Measurements from ENCODE around the gene OR2S2.

DNA sequence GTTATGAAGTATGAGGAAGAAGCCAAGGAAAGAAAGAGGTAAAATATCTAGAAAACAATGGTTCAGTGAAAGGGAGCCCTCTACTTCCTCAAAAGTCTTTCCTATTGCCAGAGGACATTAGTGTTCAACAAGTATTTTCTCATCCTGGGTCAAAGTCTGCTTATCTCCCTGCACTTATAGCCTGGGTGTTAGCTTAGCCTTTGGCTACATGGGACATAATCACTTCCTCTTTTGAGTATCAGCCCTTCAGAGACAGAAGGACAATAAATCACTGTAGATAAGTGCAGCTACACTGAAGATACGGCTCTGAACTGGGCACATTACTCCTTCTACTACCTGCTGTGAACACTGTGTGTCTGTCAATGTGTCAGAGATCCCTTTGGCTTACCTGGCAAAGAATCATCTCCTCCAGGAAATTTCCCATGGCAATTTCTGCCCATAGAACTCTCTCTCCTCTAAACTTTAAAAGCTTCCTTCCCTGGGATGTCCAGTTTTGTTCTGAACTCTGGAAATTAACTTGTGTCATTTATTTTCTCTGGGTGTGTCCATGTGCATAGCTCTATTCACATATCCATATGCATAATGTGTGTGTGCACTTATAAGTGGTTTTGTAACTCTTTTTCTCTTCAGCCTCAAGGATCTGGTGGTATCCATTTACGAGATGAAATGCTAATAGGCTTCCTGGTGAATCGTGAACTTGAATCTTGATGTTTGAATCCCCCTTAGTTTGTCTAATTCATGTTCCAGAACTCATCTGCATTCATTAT is 48.8 kb upstream of the OR2S2 start:
- TF ChIP-seq, protein P1, sequence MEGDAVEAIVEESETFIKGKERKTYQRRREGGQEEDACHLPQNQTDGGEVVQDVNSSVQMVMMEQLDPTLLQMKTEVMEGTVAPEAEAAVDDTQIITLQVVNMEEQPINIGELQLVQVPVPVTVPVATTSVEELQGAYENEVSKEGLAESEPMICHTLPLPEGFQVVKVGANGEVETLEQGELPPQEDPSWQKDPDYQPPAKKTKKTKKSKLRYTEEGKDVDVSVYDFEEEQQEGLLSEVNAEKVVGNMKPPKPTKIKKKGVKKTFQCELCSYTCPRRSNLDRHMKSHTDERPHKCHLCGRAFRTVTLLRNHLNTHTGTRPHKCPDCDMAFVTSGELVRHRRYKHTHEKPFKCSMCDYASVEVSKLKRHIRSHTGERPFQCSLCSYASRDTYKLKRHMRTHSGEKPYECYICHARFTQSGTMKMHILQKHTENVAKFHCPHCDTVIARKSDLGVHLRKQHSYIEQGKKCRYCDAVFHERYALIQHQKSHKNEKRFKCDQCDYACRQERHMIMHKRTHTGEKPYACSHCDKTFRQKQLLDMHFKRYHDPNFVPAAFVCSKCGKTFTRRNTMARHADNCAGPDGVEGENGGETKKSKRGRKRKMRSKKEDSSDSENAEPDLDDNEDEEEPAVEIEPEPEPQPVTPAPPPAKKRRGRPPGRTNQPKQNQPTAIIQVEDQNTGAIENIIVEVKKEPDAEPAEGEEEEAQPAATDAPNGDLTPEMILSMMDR (IDR thresholded peaks at IDR 0.05): no peak
- TF ChIP-seq POLR2A (IDR thresholded peaks at IDR 0.05): no peak

All from vagina (tissue), 2 donors.